Glomerular endothelial cell (primary cell): ENCODE measurements around the gene BLM. TPM values are rescaled to one million over a fixed set of nuclear protein-coding genes. Genes with fewer than 3 reads are reported as not detected.
"Not testable (repeated sequence)": the region's sequence is repeated elsewhere in the genome, so short reads cannot be mapped to it uniquely, and the experiment has no call there.

Experiments
- DNase-seq: peaks from one replicate; pipeline ENCODE4 v3.0.0-alpha.2; 2011; ENCODE audit warnings: low read depth, low spot score; ENCODE audit errors: extremely low read depth
- total RNA-seq: library from RNA; depleted of rRNA; stranded (reverse); fragments of >200 nt; gene quantifications from 2 replicates; pipeline ENCODE4 v1.2.3, GENCODE V29; 2015

Gene BLM
- total RNA-seq, 1 donor from 2014 or later = 4.1 TPM

DNA sequence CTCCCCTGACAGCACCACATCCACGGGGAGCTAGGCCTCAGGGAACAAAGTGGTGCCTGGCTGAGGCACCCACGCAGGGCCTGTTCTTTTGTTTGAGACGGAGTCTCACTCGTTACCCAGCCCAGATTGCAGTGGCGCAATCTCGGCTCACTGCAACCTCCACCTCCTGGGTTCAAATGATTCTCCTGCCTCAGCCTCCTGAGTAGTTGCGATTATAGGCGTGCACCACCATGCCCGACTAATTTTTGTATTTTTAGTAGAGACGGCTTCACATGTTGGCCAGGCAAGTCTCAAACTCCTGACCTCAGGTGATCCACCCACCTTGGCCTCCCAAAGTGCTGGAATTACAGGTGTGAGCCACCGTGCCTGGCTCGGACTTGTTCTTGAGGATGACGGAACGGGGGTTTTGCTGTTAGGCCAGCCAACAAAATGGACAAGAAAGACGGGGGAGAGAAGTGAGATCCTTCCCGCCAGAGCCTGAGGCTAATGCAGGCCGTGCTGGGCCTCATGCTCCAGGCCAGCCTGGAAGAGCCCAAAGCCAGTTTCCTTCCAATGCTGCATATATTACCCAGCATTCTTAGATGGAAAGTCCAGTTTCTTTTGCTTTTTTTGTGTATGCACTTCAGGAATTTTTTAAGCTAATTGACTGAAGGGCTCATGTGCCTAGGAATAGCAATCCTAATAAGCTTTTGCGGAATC is 123.2 kb downstream of the BLM start:
- DNase-seq = no peak

DNA sequence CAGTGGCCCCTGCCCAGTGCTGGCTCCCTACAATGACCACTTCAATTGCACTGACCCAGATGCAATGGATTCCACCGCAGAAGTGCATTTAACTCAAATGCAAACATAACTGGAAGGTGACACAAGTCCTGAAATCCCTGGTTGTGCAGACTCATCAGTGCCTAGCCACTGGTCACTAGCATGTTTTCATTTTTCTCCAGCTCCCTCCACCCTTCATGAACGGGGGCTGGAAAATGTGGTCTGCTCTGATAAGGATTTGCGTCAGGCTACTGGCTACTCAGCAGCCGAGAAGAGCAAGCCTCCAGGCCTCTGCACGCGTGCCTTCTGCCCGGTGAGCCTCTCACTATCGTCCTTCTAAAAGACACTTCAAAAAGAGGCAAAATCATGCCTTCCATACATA is 123.8 kb downstream of the BLM start:
- DNase-seq = no peak

DNA sequence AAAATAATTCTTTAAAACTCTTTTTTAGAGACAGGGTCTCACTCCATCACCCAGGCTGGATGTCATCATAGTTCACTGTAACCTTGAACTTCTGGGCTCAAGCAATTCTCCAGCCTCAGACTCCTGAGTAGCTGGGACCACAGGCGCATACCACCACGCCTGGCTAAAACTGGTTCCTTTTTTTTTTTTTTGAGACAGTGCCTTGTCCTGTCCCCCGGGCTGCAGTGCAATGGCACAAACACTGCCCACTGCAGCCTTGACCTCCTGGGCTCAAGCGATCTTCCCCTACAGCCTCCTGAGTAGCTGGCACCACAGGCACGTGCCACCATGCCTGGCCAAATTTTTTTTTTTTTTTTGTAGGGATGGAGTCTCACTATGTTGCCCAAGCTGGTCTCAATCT is 127.5 kb downstream of the BLM start:
- no peak for DNase-seq

DNA sequence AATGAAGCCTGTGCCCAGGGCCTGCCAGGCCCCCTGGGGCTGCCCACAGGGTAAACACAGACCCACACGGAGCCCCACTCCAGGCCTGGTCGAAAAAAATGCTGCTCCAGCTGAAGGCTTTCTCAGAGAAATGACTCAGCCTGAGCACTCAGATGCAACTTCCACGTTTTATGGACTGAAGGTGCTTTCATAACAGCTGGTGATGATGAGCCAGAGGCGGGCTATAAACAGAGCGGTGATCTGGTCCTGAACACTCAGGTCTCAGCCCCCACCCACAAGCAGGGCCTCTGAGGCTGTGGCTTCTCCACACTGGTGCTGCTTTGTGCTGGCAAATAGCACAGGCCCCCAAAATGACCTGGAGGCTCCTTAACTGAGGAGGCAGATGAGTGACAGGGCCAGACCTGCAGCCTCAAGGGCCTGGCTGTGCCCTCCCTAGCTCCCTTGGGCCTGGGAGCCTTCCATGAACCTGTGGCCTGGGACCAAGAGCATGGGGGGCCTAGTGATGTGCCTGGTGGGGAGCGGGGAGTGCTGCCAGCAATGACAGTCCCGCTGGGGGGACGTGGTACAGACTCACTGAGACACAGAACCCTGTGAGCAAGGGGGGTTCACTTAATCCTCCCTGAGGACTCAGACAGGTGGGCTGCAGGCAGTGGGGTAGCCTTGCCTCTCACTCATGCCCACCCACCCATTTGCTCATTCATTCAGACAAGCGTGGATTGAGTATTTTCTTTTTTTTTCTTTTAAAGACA is 128.2 kb downstream of the BLM start:
- DNase-seq = no peak

DNA sequence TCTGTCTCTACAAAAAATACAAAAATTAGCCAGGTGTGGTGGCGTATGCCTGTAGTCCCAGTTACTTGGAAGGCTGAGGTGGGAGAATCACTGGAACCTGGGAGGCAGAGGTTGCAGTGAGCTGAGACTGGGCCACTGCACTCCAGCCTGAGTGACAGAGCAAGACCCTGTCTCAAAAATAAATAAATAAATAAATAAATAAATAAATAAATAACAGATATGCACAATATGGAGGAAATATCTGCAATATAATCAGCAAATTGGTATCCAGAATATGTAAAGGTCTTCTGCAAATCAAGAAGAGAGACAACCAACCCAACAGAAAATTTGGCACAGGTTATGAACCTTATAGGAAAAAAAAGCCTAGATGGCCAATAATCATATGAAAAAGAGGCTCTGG is 132.3 kb downstream of the BLM start:
- DNase-seq = not testable (repeated sequence)

DNA sequence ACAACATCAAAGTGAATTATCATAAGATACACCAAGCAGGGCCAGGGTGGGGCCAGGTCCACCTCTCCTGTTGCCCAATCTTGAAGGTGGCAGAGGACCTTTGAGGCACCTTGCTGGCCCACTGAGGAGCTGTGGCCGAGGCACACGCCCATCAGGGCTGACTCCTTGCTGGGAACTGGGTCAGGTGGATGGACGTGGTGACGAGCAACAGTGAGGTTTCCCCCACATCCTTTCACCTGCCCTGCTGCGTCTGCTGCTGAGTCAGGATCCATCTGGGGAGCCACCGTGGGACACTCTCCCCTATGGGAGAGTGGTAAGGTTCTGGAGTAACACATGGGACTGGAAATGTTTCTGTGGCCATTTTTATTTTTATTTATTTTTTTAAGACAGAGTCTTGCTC is 134.0 kb downstream of the BLM start:
- DNase-seq = no peak

DNA sequence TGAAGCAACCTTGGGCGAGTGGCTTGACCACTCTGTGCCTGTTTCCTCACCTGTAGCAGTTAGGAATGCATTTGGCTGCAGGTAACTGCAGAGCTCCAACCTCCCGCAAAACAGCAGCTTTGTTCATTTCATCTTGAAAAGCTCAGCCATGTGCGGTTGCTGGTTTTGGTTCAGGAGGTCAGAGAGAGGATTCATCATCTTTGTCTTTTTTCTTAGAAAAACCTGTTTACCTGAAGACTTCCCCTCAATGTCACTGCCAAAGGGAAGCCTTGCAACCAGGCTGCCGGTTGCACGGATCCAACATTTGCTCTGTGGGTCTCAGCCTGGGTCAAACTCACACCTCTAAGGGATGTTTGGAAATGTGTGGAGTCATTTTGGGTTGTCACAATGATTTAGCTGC is 134.8 kb downstream of the BLM start:
- DNase-seq = no peak

DNA sequence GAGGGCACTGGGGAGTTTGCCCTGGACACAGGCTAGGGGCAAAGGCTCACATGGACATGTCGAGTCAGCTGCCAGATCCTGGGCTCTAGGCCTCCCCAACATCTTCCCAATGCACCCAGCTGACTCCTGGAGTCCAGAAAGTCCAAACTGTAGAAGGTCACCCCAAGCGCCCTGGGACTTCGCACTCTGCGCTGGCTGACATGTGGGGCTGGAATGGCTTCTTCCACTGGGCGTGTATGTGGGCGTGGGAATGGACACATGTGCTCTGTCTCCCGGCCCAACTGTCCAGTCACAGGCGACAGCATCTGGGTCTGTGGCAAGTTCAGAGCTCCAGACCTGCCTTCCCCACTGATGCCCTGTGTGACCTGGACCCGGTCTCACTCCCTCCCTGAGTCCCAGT is 138.0 kb downstream of the BLM start:
- no peak for DNase-seq

DNA sequence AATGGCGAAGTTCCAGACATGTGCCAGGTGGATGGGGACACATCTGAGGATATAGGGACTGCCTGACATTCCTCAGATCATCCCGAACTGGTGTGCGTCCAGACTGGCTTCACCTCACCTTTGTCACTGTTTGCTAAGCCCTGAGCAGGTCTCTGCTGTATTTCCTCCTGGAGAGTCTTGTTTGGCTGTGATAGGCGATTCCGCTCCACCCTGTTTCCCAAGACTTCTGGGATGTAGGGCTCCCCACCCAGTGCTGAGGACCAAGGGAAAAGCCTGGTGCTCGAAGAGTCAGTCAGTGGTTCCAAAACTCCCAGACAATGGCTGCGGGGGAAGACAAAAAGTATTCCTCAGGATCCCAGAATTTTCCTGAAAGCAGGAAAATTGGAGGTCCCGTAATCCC is 140.2 kb downstream of the BLM start:
- DNase-seq = no peak

DNA sequence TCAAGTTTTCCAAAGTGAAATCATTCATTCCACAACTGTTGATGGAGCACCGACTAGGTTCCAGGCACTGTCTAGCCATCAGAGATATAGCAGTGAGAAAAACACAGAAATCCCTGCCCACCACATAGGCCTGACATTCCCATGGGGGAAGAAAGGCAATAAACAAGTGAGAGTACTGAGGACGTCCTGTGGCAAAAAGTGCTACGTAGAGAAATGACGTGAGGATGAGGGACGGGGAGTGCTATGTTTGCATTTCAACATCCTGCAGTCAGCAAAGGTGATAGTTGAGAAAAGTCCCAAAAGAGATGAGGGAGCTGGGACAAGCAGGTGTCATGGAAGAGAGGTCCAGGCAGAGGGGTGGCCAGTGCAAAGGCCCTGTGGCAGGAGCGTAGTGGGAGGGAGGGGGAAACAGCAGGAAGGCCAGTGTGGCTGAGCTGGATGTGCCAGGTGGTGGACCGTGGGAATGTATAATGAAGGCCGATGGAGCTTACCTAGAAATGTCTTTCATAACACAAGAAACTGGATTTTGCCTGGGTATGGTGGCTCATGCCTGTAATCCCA is 140.8 kb downstream of the BLM start:
- DNase-seq = no peak

DNA sequence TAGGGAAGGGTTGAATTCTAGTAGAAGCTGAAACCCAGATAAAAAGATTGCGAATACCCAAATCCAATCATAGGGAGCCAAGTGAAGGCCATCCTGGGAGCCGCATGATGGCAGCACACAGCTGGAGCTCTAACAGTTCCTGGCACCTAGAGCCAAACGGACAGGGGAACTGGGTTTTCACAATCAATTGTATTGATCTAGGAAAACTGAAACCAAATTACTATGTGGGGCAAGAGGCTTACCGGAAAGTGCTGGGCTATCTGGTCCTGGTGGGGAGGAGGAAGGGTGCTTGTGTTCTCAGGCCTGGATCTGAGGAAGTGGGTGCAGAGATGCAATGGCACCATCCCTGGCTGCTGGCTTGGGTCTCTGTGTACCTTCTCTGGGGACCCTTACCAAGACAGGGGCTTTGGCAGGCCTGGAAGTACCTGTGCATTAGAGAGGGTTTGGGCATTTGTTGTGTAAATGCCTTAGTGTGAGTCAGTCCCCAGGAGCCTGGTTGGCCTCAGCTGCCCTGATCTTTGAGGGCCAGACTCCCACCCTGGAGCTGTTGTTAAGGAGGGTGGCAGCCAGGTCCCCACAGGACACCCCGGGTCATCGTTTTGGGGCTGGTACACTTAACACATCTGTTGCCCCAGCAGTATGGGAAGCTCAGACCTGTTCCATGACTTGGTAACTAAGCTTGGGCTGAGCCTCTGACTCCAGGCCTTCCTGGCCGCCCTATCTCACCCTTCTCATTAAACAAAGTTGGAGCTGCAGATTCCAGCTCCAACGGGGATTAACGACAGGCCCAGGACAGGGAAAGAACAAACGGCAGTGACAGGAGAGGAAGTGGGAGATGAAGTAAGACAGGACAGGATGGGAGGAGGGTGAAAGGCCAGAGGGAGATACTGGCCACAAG is 142.3 kb downstream of the BLM start:
- DNase-seq = no peak

DNA sequence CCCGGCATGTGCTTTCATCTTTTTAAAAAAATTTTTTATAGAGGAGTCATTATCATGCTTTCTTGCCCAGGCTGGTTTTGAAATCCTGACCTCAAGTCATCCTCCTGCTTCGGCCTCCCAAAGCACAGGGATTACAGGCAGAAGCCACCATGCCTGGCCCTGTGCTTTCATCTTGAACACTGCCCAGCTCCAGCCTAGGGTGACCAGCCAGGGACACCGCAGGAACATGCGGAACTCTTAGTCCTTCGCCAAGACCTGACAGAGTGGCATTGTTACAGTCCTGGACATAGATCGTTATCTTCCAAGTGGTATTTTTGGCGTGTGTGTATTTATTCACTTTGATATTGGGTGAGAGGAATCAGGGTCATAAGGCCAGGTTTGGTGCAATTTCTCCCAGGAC is 143.3 kb downstream of the BLM start:
- no peak for DNase-seq

DNA sequence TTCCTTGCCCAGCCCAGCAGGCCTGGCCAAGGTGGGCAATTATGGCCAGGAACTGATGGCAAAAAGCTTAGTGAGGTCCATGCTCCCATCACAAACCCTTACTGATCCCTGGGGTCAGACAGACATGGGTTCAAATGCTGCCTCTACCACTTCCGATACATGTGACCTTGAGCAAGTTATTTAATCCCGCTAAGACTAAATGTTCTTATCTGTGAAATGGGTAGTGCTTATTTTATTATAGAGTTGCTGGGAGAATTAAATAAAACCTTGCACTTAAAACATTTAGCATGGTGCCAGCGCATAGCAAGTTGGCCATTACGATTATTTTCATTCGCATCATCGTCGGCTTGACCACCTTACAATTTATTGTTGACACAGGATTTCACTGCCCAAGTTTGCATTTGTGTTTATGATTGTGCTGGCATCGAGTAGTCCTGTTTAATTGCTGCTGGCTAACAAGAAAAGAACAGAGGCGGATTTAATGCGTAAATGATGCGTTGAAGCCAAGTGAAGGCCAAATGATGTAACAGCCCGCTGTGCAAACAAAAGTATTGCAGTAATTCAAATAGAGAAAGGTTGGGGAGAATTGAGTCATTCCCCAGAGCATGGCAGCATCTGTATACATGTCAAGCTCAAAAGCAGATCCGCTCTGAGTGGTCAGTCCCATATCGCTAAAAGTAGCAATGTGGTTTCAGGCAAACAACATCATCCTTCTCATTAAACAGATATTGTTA is 144.0 kb downstream of the BLM start:
- DNase-seq = no peak

DNA sequence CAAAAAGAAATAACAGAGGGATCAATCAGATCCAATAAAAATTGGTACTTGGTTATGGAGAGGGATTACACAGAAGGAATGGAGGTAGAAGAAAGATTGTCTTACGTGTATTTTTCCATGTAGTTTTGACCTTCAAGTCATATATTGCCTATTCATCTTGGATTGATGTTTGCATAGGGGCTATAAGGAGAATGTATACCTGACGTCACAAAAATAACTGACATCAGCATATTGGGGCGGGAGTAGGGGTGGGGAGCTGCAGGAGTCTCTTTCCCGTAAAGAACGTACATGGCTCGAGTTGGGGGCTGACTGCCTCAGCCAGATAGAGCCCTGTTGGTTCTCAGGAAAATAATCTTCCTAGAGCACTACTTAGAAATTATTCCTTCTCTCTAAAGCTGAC is 145.3 kb downstream of the BLM start:
- no peak for DNase-seq

DNA sequence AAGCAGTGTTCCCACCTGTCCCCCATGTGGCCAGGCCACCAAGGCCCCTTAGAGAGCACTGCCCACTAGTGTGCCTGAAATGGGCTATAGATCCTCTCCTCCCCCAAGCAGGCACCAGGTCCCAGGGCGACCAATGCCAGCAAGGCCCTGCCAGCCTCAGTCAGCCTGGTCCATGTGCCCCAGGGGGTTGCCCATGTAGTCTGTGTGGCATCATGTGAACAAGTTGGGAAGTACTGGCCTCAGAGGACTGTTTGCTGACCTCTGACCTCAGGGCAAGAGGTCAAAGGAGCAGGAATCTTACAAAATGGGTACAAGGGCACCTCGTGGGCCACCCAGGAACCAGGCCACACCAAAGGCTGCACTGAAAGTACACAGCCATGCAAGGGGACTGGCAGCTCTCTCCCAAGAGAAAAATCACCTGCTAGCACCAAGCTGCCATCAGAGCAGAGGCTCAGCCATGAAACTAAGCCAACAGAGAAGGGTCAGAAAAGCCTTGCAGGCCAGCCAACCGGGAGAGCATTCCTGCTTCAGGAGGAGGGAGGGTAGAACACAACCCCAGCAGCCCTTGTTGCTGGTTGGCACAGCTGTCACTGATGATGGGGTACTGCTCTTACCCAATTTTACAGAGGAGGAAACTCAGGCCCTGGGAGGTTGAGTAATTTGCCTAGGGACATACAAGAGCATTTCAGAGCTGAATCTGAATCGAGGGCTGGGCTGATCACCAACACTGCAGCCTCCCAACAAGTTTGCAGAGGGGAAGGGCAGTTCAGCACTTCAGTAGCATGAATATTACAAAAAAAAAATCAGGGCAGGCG is 146.0 kb downstream of the BLM start:
- DNase-seq = no peak

DNA sequence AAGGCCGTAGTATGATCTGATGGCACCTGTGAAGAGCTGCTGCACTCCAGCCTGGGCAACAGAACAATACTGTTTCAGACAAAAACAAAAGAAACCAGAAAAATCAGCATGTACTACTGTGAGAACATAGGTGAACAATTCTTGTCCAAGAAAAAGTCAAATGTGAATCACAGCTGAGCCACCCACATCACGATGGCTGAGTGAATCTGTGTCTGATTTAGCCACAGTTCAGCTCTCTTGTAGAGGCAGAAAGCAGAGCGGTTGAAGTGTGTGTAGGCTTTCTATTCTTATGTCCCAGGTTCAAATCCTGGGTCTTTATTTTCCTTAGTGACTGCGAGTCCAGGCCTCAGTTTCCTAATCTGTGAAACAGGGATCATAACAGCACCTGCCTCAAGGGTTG is 146.8 kb downstream of the BLM start:
- DNase-seq = no peak

DNA sequence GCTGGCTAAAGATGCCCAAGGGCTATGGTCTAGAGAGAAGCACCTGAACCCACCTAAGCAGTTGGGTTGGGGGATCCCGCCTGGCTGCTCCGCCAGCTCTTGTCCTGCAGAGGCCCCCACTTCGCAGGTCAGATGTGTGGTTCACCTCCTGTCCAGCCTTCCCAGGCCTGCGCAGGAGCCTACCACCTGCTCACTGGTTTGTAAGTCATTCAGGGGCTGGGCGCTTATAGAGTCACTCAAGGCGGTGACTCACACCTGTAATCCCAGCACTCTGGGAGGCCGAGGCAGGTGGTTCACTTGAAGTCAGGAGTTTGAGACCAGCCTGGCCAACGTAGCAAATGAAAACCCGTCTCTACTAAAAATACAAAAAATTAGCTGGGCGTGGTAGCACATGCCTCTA is 147.4 kb downstream of the BLM start:
- no peak for DNase-seq

DNA sequence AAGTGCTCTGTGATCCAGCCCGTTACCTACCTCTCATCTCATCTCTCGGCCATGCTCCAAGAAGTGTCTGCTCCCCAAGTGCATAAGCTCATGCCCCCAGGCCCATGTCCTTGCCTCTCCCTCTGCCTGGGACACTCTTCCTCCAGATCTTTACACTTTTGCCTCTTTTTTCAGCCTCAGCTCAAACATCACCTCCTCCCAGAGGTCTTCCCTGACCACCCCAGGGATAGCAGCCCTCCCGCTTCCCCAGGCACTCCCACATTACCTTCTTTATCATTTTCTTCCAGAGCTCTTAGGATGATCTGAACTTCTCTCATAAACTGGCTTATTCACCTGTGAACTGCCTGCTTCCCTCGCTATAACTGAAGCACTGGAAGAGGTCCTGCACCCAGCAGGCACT is 148.6 kb downstream of the BLM start:
- no peak for DNase-seq
